Spleen (tissue), 11 donors: Measurements from ENCODE around the gene SOX8. TPM values are rescaled to one million over a fixed set of nuclear protein-coding genes. Genes with fewer than 3 reads are reported as not detected.

Source experiments
- DNase-seq: peaks from one replicate; pipeline ENCODE4 v3.0.0-alpha.2; 2020
- H3K27ac ChIP-seq, 8 donors: fragments of 200-600 bp; sonication (generic) in 7 of 8; 1 replicate in 4 of 8; 2 replicates in 4 of 8; pipeline versions ENCODE4 v1.5.0 to v1.8.0; 2016 to 2021; ENCODE audit warnings: inconsistent platforms in 4 of 8, mild to moderate bottlenecking in 4 of 8, moderate library complexity in 1 of 8
- H3K27me3 ChIP-seq, 7 donors: fragments of 200-600 bp; sonication (generic) in 6 of 7; replicated peaks in 1 of 7; 1 replicate in 4 of 7; 2 replicates in 3 of 7; pipeline versions ENCODE4 v1.5.0 to v1.8.0; 2016 to 2021; ENCODE audit warnings: inconsistent platforms in 3 of 7, mild to moderate bottlenecking in 1 of 7
- H3K36me3 ChIP-seq, 6 donors: fragments of 200-600 bp; sonication (generic) in 5 of 6; 1 replicate in 4 of 6; 2 replicates in 2 of 6; pipeline versions ENCODE4 v1.5.0 to v1.8.0; 2016 to 2021; ENCODE audit warnings: inconsistent platforms in 2 of 6
- H3K4me1 ChIP-seq, 6 donors: fragments of 200-600 bp; sonication (generic) in 5 of 6; 1 replicate in 3 of 6; 2 replicates in 3 of 6; pipeline versions ENCODE4 v1.5.0 to v1.8.0; 2016 to 2021; ENCODE audit warnings: inconsistent platforms in 3 of 6
- H3K4me3 ChIP-seq, 8 donors: fragments of 200-600 bp; sonication (generic) in 7 of 8; 1 replicate in 4 of 8; 2 replicates in 4 of 8; pipeline versions ENCODE4 v1.5.0 to v1.8.0; 2016 to 2021; ENCODE audit warnings: inconsistent platforms in 4 of 8, mild to moderate bottlenecking in 4 of 8, moderate library complexity in 2 of 8
- H3K9me3 ChIP-seq, 8 donors: fragments of 200-600 bp; sonication (generic) in 7 of 8; 1 replicate in 4 of 8; 2 replicates in 4 of 8; pipeline versions ENCODE4 v1.5.0 to v1.8.0; 2016 to 2021; ENCODE audit warnings: inconsistent platforms in 4 of 8
- CTCF ChIP-seq, 11 experiments: fragments of 200-600 bp in 7 of 11; fragments of 450-650 bp in 4 of 11; sonication (generic) in 4 of 11; IDR thresholded peaks in 8 of 11; conservative IDR thresholded peaks in 3 of 11; 1 replicate in 7 of 11; 2 replicates in 4 of 11; pipeline versions ENCODE4 v1.4.0 to v1.8.0; 2016 to 2021; ENCODE audit warnings: antibody characterized with exemption in 11 of 11, inconsistent platforms in 4 of 11, mild to moderate bottlenecking in 1 of 11
- POLR2A ChIP-seq, 3 donors: fragments of 450-650 bp; IDR thresholded peaks; one replicate each; pipeline ENCODE4 v1.5.1; 2017; ENCODE audit warnings: antibody characterized with exemption in 3 of 3, mild to moderate bottlenecking in 1 of 3
- POLR2AphosphoS5 ChIP-seq, 3 donors: sonication (generic); formaldehyde crosslinking; IDR thresholded peaks; one replicate each; pipeline ENCODE4 v1.5.1; 2017; ENCODE audit warnings: antibody characterized with exemption in 3 of 3
- whole genome bisulfite sequencing, 5 donors: extraction: QIAGEN DNeasy Blood & Tissue Kit in 3 of 5; methylation state at CpG; one replicate each; pipeline versions ENCODE4 v1.1.5 to v1.1.7; 2013 to 2018; 5-methylcytosine and 5-hydroxymethylcytosine counted together
- intact Hi-C: fragments of 100-400 bp; cut with DNase I; formaldehyde crosslinking; loops from one replicate; pipeline ENCODE4 v1.15.0; 2023; ENCODE audit warnings: low total_unique reads
- polyA plus RNA-seq, 3 donors: library from polyadenylated mRNA; stranded (reverse); fragments of 200-250 nt; gene quantifications; one replicate each; pipeline ENCODE4 v1.2.1, GENCODE V29; 2013
- total RNA-seq, 7 donors: library from RNA; depleted of rRNA in 3 of 7; stranded (reverse); fragments of >200 nt in 3 of 7; fragmentation: NEBNext Ultra II Directional in 4 of 7; extraction: Animal tissue kit (Norgen Biotek cat#: 25700) in 4 of 7; gene quantifications; one replicate each; pipeline versions ENCODE4 v1.1.0 to v1.2.1, GENCODE V29; 2016 to 2021
- donor health status: healthy with polysubstance abuse.
- donor health status: DM: no; HTN: no; CAD: no; lungs with moderate emphysema.
- donor health status: DM: no; HTN: no; CAD: no.
- donor health status: Bipolar disorder and iron deficiency.
- donor health status: healthy.
- donor health status: DM: no; HTN: no; CAD: no.
- donor health status: DM: yes; HTN: yes; CAD: no.

The SOX8 gene
- total and polyA plus RNA-seq, 10 donors: 0.60 to 3.7 (median 1.7) TPM

- Histone ChIP-seq H3K36me3 (no peaks in the 10 kb centered on the region), H3K4me1 (no peaks in the 10 kb centered on the region), H3K9me3 (no peaks in the 10 kb centered on the region), H3K27me3 (peaks cover 0 to 42% (median 12%) of the 10 kb centered on the region in 7 donors), H3K27ac (no peak overlapping the region), H3K4me3 (no peak overlapping the region)
- intact Hi-C loops: no loop called here
- DNase-seq: no peak
- WGBS, 5 donors: 76 to 89% (median 88%) methylated on average over 10 to 28 of the region's 28 CpGs
- TF ChIP-seq POLR2A (IDR thresholded peaks at IDR 0.05) (no peak), POLR2AphosphoS5 (IDR thresholded peaks at IDR 0.05) (no peak), CTCF (IDR thresholded peaks at IDR 0.05 in 8 of 11, conservative IDR thresholded peaks at IDR 0.05 in 3 of 11) (no peak)
These were observed 31.4 kb downstream of the SOX8 start for GRCh38 chr16:1012722-1013592.

- Histone ChIP-seq H3K4me3 (no peak overlapping the region), H3K27me3 (peaks cover 0 to 40% (median 12%) of the 10 kb centered on the region in 7 donors), H3K4me1 (no peaks in the 10 kb centered on the region), H3K9me3 (no peaks in the 10 kb centered on the region), H3K36me3 (no peaks in the 10 kb centered on the region), H3K27ac (no peak overlapping the region)
- 76 to 88% (median 77%) methylated on average over 3 to 8 of the region's 8 CpGs for whole genome bisulfite sequencing, 5 donors
- TF ChIP-seq POLR2A (IDR thresholded peaks at IDR 0.05): no peak
- TF ChIP-seq CTCF (IDR thresholded peaks at IDR 0.05 in 8 of 11, conservative IDR thresholded peaks at IDR 0.05 in 3 of 11): no peak
- TF ChIP-seq POLR2AphosphoS5 (IDR thresholded peaks at IDR 0.05): no peak
- intact Hi-C loops: no loop called here
- DNase-seq: no peak
These were observed 32.0 kb downstream of the SOX8 start for GRCh38 chr16:1013593-1013900.

- Histone ChIP-seq H3K4me3 (no peak overlapping the region), H3K27me3 (peaks cover 0 to 37% (median 12%) of the 10 kb centered on the region in 7 donors), H3K9me3 (no peaks in the 10 kb centered on the region), H3K36me3 (no peaks in the 10 kb centered on the region), H3K4me1 (no peaks in the 10 kb centered on the region), H3K27ac (no peak overlapping the region)
- no peak for DNase-seq
- intact Hi-C loops: no loop called here
- TF ChIP-seq POLR2AphosphoS5 (IDR thresholded peaks at IDR 0.05) (no peak), POLR2A (IDR thresholded peaks at IDR 0.05) (no peak), CTCF (IDR thresholded peaks at IDR 0.05 in 8 of 11, conservative IDR thresholded peaks at IDR 0.05 in 3 of 11) (no peak)
- WGBS, 5 donors: 66 to 100% (median 85%) methylated on average over 2 to 8 of the region's 8 CpGs
These were observed 32.7 kb downstream of the SOX8 start for GRCh38 chr16:1014221-1014620.

- no peak for DNase-seq
- peaks cover 0 to 37% (median 10%) of the 10 kb centered on the region in 7 donors for H3K27me3 ChIP-seq
- no peaks in the 10 kb centered on the region for H3K4me1 ChIP-seq
- H3K27ac ChIP-seq: no peak overlapping the region
- intact Hi-C loops: no loop called here
- WGBS, 5 donors: 89 to 95% (median 91%) methylated on average over 2 to 22 of the region's 22 CpGs
- no peak overlapping the region for H3K4me3 ChIP-seq
- H3K36me3 ChIP-seq: no peaks in the 10 kb centered on the region
- H3K9me3 ChIP-seq: no peaks in the 10 kb centered on the region
- TF ChIP-seq POLR2AphosphoS5 (IDR thresholded peaks at IDR 0.05): no peak
- TF ChIP-seq CTCF (IDR thresholded peaks at IDR 0.05 in 8 of 11, conservative IDR thresholded peaks at IDR 0.05 in 3 of 11): no peak
These were observed 33.4 kb downstream of the SOX8 start for GRCh38 chr16:1014771-1015495.
